CD4-positive, alpha-beta T cell treated with Interleukin-17A for 1 hour (primary cell): ENCODE data around the gene RNF39.

ENCODE experiments used
- DNase-seq: peaks from one replicate; pipeline ENCODE4 v3.0.0-alpha.2; 2020

RNF39 gene

GRCh38 chr6:30096829-30097228 lies 21.3 kb upstream of the RNF39 start:
- DNase-seq, result no peak

- no peak for DNase-seq
Measured at GRCh38 chr6:30093951-30094661, 18.5 kb upstream of the RNF39 start.

GRCh38 chr6:30092852-30093543 lies 17.4 kb upstream of the RNF39 start:
- DNase-seq, result no peak

- DNase-seq, result no peak
Measured at GRCh38 chr6:30091577-30092381, 16.2 kb upstream of the RNF39 start.

GRCh38 chr6:30087876-30088275 lies 12.3 kb upstream of the RNF39 start:
- no peak for DNase-seq

GRCh38 chr6:30077218-30077617 lies 1.6 kb upstream of the RNF39 start:
- DNase-seq, result no peak

- DNase-seq, result no peak
Measured at GRCh38 chr6:30075790-30076732, 492 bp upstream of the RNF39 start.

GRCh38 chr6:30074331-30075093 lies 1.1 kb downstream of the RNF39 start:
- no peak for DNase-seq

GRCh38 chr6:30073489-30074235 lies 1.9 kb downstream of the RNF39 start:
- no peak for DNase-seq

GRCh38 chr6:30071858-30072257 lies 3.7 kb downstream of the RNF39 start:
- peak; percentile 14 for DNase-seq

GRCh38 chr6:30071081-30071818 lies 4.3 kb downstream of the RNF39 start:
- peak; percentile 29 for DNase-seq

- DNase-seq, result no peak
Measured at GRCh38 chr6:30067460-30068139, 8.0 kb downstream of the RNF39 start.

- DNase-seq, result peak; percentile 99
Measured at GRCh38 chr6:30066577-30067459, 8.8 kb downstream of the RNF39 start, which contains the start of gene PPP1R11. Gene PPP1R11, plus strand, starts transcription at chr6:30067198. Its CDS starts 213 bp downstream, at chr6:30067411.

GRCh38 chr6:30066082-30066481 lies 9.5 kb downstream of the RNF39 start:
- DNase-seq, result peak; percentile 43

GRCh38 chr6:30063315-30063714 lies 12.3 kb downstream of the RNF39 start:
- no peak for DNase-seq

GRCh38 chr6:30062471-30063178 lies 12.9 kb downstream of the RNF39 start:
- peak; percentile 48 for DNase-seq

- DNase-seq, result peak; percentile 72
Measured at GRCh38 chr6:30061858-30062458, 13.6 kb downstream of the RNF39 start.
